NCI-H2029 (cell line): ENCODE data around the gene GRM5.
A peak's percentile ranks its signal among the peaks of the same experiment; 100 is the strongest.
"Not testable (repeated sequence)": the region's sequence is repeated elsewhere in the genome, so short reads cannot be mapped to it uniquely, and the experiment has no call there.

Experiments used
- DNase-seq: peaks from one replicate; lab custom pipeline; 2025; lab: John Stamatoyannopoulos, UW

Gene GRM5

GRCh38 chr11:88835709-88836108, 230.1 kb downstream of the GRM5 start:
- not testable (repeated sequence) for DNase-seq

GRCh38 chr11:88831303-88831890, 234.4 kb downstream of the GRM5 start:
- DNase-seq = no peak

DNA sequence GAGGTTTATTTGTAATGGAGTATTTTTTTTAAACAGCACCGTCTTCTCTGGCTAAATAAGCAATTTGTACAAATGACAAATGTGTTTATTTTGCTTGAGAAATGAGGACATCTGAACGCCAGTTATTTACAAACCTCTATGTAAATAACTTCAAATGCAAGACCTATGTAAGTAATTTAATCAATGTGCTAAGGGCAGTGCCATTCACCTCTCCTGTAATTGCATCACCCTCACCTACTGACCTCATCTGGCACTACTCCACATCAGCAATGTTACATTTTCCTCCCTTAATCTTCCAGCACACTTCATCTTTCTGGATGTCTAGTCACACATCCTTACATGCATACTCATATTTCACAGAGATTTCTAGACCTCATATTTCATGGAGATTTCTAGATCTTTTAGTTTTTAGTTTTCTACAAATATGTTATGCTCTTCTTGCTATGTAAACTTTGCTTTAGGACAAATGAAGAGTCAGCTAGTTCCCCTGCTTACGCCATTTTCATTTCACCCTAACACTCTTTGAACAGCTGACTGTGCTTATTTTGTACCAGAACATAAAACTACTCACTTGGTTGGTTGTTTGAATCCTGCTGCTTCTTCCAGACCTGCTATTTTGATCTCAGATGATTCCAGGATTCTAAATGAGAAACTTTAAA, 238.6 kb downstream of the GRM5 start:
- no peak for DNase-seq

GRCh38 chr11:88819616-88820015, 246.2 kb downstream of the GRM5 start:
- no peak for DNase-seq

DNA sequence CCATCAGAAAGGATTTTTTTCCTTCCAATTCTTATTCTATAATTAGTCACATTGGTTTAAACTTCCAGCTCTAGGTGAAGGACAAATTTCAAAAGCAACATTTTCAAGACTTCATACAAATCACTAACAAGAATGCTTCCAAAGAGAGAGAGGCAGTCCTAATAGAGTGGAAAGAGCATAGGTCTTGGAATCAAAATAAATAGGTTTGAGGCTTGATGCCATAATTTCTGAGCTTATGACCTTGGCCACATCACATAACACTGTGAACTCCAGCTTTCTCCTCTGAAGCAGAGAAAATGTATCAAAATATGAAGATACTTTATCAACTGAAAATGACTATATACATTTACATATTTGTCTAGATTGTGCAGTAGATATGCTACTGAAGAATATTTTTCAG, 246.8 kb downstream of the GRM5 start:
- no peak for DNase-seq

- no peak for DNase-seq
Measured at GRCh38 chr11:88815505-88815904, 250.3 kb downstream of the GRM5 start.

GRCh38 chr11:88814076-88814475, 251.7 kb downstream of the GRM5 start:
- no peak for DNase-seq

- no peak for DNase-seq
Measured at GRCh38 chr11:88813233-88813915, 252.4 kb downstream of the GRM5 start.

GRCh38 chr11:88810420-88811097, 255.2 kb downstream of the GRM5 start:
- no peak for DNase-seq

- no peak for DNase-seq
Measured at GRCh38 chr11:88809126-88809525, 256.7 kb downstream of the GRM5 start.

- no peak for DNase-seq
Measured at GRCh38 chr11:88807349-88807748, 258.4 kb downstream of the GRM5 start.

DNA sequence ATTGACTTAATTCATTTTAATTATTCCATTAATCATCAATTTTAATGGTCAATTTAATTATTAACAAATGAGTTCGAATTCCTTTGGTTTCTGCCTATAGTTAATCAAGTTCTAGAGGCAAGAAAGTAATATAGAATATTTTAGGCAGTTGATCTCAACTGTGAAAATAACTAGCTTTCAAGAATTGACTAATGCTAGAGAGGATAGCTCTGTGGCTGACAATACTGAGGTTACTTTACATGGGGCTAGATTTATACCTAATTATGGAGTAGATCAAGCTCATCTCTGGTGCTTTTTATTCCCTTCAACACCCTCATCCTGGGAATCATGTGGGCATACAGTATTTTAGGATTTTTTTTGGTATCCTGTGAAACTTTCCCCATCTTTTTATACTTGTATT, 259.4 kb downstream of the GRM5 start:
- no peak for DNase-seq

GRCh38 chr11:88801484-88802123, 264.2 kb downstream of the GRM5 start:
- no peak for DNase-seq

- no peak for DNase-seq
Measured at GRCh38 chr11:88799771-88800500, 265.8 kb downstream of the GRM5 start.

GRCh38 chr11:88790182-88790581, 275.6 kb downstream of the GRM5 start:
- no peak for DNase-seq

DNA sequence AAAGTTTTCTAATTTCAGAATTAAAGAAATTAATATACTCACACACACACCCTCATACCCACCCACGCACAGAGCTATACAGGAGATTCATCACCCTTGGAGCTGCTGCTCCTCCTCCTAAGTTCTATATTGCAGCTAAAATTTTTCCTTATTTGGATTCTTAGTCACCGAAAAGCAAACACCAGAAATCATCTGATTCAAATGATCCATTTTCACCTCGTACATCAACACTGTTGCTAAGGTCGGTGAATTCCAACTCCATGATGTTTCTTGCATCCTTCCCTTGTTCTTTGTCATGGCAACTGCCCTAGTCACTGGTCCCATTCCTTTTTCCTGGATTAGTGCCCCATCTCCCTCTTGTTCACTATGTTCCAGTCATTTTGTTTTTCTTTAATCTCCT, 286.2 kb downstream of the GRM5 start:
- DNase-seq = no peak

DNA sequence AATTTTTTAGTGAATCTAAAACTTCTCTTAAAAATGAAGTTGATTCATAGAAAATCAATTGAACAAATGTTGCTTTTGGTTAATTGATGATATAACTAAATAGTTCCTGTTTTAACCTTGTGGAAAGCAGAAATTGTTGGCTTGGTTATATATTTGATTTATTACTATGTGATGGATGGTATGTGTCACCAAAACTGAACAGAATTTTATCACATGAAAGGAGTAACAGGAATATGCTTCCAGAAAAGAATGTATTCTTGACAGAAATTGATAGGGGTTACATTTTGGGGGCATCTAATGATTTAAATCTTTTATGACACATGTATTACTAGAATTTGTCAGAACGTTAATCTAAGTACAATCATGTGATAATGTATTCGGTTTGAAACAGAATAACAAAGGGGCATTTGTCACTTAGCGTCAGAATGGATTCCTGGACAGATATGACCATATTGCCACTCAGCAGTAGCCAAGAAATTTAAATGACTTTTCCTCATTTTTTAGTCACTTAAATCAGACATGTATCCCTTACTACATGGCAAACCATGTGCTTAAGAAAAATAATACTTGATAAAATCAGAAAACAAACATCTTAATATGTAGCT, 295.2 kb downstream of the GRM5 start:
- no peak for DNase-seq

DNA sequence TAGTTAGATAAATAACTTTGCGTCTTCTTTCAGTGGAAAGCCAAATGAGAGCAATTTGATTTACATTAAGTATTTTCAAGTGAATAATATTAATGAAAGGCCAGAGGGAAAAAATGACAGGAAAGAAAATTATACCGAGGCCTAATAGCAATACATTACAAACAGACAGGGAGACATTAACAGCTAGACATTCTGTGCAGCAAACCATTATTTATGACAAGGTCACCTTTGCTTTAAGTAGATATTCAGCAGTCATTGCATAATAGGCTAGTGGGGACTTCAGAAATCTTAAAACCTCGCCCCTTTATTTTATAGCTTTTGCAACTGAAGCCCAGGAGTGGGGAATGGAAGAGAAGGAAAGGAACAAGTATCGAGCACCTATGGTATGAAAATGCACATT, 321.6 kb downstream of the GRM5 start:
- no peak for DNase-seq

- DNase-seq = no peak
Measured at GRCh38 chr11:88739524-88739923, 326.3 kb downstream of the GRM5 start.

DNA sequence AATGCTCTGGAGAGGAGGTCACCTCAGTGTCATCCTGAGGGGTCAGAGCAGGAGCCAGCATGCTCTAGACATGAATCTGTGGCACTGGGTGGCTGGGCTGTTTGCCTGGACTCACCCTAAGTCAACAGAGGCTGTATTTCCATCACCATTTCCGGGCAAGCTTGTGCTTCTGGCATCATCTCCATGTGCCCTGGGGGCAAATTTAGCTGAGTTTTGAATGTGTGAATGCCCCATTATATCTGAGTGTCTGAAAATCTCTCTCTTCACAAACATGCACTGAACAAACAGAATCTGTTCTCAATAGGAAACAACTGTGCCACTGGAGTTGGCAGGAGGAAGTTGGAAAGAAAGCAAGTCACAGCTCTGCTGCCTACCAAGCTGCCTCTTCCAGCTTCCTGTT, 356.2 kb downstream of the GRM5 start:
- DNase-seq = peak; percentile 5

DNA sequence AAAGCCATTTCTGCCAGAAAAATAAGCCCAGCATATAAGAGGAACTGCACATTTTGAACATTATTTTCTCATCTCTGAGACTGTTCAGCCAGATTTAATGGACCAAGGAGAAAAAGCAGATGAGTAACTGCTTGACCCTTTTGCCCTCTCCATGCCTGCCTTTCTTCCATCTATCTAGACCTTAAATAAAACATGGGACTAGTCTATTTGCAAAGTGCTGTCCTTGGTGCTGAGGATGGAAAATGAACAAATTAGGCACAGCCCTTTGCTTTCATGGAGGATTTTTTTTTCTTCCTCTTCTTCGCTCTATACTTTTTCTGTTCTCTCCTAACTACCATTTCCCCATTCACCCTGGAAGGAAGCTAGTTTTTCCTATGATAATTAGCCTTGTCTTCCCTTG, 361.3 kb downstream of the GRM5 start:
- DNase-seq = no peak
